Myocyte (in vitro differentiated cells): ENCODE results near the gene STUB1. TPM values are rescaled to one million over a fixed set of nuclear protein-coding genes. Genes with fewer than 3 reads are reported as not detected.
A peak's percentile ranks its signal among the peaks of the same experiment; 100 is the strongest.

Source experiments
- DNase-seq: peaks from one replicate; pipeline ENCODE4 v3.0.0-alpha.2; 2012; ENCODE audit warnings: low read depth
- total RNA-seq: library from RNA; depleted of rRNA; stranded (reverse); fragments of >200 nt; gene quantifications from 2 replicates; pipeline ENCODE4 v1.2.3, GENCODE V29; 2014

Gene STUB1
- total RNA-seq, 1 donor from 2014 or later = 239 TPM

- DNase-seq = peak; percentile 69
Observed at GRCh38 chr16:724188-725040, 44.2 kb downstream of the STUB1 start.

- DNase-seq = no peak
Observed at GRCh38 chr16:725041-725376, 44.8 kb downstream of the STUB1 start.

- no peak for DNase-seq
Observed at GRCh38 chr16:725463-726187, 45.4 kb downstream of the STUB1 start.

DNA sequence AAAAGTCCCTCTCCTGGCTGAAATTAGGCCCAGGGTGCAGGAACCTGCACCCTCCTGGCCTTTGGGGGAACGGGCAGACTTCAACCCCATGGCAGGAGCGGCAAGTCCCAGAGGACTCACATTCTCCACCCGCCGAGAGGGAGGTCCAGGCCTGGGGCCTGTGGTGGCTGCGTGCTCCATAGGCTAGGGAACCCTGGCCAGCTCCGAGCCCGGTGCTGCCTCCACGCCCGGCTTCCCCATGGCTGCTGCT is 45.9 kb downstream of the STUB1 start:
- no peak for DNase-seq

DNA sequence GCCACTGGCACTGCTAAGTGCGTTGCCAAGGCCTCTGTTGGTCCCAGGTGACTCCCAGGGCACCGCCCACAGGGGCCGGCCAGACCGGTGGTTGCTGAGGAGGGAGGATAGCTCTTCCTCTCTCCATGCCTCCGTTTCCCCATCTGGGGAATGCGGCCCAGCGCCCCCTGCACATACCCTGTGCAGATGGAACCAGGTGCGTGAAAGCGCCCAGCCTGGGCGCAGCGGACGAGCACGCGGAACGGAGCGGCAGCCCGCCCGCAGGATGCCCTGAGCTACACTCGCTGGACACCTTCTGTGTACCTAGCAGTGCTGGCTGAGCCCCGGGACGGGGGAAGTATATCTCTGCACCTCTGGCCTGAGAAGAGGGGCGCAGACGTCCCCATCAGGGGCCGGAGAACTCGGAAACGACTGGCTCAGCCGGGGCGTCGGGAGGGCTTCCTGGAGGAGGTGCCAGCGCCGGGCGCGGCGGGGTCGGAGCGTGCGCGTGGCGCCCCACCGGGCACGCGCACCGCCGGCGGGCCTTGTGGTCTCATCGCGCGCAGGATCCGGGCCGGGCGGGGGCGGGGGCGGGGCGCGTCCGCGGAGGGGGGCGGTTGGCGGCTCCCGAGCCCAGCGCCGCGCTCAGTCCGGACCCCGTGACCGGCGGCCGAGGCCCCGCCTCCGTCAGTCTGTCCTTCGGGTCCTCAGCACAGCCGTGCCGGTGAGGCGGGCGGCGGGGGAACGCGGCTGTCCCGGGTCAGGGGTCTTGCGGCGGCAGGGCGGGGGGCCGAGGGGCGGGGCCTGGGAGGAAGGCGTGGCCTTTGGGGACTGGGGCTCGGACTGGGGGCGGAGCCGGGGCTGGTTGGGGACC is 46.5 kb downstream of the STUB1 start, which contains the start of the genes CCDC78 and HAGHL:
CCDC78 (minus strand) TSS at position 6 of the 853 bp plus-strand sequence. CDS start 76 bp downstream, outside the sequence.
HAGHL (plus strand) TSS at position 669 of the 853 bp plus-strand sequence. CDS start 404 bp downstream, outside the sequence.
- peak; percentile 67 for DNase-seq

GRCh38 chr16:727291-727977 is 47.2 kb downstream of the STUB1 start:
- no peak for DNase-seq

DNA sequence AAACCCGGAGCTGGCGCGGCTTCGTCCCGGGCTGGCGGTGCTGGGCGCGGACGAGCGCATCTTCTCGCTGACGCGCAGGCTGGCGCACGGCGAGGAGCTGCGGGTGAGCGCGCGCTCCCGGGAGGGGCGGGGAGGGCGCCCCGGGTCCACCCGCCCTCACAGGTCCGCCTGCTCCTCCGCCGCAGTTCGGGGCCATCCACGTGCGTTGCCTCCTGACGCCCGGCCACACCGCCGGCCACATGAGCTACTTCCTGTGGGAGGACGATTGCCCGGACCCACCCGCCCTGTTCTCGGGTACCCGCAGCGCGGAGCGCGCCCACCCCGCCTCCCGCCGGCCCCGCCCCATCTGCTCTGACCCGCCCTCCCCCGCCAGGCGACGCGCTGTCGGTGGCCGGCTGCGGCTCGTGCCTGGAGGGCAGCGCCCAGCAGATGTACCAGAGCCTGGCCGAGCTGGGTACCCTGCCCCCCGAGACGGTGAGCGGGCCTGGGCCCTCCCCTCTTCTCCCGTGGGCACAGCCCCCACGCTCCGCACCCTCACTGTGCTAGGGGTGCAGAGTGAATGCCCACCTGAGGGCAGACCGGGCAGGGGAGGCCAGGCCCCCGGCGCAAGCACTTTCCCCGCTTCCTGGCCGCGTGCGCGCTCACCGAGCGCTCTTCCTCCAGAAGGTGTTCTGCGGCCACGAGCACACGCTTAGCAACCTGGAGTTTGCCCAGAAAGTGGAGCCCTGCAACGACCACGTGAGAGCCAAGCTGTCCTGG is 48.1 kb downstream of the STUB1 start:
- peak; percentile 84 for DNase-seq

DNA sequence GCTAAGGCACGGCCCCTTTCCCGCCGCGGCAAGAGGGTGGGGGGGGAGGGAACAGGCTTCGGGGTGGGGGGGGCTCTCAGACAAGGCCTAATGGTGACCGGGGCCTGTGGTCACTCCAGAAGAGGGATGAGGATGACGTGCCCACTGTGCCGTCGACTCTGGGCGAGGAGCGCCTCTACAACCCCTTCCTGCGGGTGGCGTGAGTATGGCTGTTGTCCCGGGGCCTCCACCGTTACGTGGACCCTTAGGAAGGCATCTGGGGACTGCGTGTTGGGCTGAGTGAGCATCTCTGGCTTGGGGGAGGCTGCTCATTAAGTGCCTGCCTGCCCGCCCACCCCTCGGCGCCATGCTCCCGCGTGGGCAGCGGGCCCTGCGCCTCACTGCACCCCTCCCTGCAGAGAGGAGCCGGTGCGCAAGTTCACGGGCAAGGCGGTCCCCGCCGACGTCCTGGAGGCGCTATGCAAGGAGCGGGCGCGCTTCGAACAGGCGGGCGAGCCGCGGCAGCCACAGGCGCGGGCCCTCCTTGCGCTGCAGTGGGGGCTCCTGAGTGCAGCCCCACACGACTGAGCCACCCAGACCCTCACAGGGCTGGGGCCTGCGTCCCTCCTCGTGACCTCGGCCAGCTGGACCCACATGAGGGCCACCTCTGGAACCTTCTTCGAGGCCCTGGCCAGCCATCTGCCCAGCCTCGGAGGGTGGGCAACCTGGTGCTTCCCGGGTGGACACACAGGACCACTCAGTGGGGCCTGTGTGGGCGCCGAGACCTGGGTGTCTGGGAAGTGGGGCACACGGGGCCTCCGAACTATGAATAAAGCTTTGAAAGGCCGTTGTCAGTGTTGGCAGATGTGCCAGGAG is 48.9 kb downstream of the STUB1 start:
- no peak for DNase-seq

DNA sequence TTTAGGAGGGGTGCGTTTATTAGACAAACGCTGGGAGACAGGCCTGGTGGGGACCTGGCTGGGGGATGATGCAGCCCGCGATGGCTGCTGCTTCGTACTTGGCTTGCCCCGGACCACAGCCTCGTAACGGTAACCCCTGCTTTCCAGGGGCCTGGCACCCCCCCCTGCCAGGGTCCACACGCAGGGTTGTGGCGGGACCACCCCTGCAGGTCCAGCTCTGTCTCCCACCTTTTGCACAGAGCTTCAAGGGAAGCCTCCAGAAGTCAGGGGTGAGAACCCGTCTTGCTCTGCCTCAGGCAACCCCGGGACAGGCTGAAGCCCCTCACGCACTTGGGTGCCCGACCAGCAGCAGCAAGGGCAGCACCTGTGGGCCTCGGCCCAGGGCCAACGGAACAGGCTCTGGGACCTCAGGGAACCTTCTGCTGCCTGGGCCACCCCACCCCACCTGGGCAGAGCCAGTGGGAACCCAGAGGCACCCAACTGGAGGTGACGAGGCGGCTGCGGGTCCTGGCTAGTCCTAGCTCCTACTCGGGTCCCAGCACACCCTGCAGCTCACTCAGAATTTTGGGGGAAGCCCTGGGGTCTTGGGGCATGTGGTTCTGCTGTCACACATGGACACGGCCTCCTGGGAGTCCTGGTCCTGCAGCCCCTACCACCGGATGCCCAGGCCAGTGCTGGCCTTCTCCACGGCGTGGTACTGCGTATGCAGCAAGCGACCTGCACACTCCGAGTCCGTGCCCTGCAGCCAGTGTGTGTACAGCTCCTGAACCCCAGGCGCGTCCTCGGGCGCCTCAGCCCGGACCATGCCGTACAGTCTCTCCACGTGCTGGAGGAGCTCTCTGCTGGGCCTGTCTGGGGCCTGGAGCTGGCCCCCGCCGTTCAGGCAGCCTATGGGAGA is 49.8 kb downstream of the STUB1 start:
- no peak for DNase-seq

DNA sequence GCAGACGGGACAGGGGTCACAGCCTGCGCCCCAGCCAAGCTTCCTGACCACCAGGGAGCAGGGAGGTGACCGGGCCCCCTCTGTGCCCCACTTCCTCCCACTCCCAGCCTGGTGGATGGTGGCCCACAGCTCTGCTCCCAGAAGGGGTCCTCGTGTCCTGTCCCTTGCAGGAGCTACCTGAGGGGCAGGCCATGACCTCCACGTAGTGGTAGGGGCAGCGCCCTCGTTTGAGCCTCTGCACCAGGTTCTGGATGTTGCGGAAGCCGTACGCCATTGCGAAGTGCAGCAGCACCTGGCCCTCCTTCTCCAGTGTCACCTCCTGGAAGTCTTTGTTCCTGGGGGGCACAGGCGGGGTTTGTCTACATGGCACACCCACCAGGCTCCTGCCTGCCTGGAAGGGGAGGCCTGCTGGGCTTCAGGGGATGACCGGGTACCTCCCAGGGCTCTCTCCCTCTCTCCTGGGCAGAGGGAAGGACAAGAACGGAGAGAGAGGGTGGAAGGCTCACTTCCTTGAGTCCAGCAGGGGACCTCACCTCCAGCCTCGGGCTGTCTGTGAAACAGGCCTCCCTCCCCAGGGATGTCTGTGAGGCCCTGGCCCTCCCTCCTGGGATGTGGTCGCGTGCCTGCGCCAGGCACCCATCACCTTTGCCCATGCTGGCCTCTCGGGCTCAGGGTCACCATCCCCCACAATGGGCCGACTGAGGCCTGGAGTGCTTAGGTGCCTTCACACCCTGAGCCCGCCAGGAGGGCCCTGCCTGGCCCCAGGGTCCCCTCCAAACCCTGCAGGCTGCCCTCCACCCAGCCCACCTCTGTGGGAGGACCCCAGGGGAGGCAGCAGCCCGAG is 50.7 kb downstream of the STUB1 start:
- DNase-seq = no peak

GRCh38 chr16:732332-732731 is 52.1 kb downstream of the STUB1 start:
- no peak for DNase-seq

Other genes starting within 250 kb of the STUB1 start
- 81.8 and 141 TPM in 2 replicates for gene CAPN15, start 152.7 kb upstream of the STUB1 start, total RNA-seq
- 2.9 and 12.5 TPM in 2 replicates for gene PRR35, start 120.0 kb upstream of the STUB1 start, total RNA-seq
- gene NHLRC4, start 113.4 kb upstream of the STUB1 start, total RNA-seq = 0.05 and 1.2 TPM in 2 replicates
- gene PIGQ, start 110.4 kb upstream of the STUB1 start, total RNA-seq = 45.4 and 59.9 TPM in 2 replicates
- gene RAB40C, start 90.3 kb upstream of the STUB1 start, total RNA-seq = 17.2 and 19.1 TPM in 2 replicates
- gene WFIKKN1, start 49.4 kb upstream of the STUB1 start, total RNA-seq = 0.70 and 0.83 TPM in 2 replicates
- gene METTL26, start 44.1 kb upstream of the STUB1 start, total RNA-seq = 83.6 and 83.7 TPM in 2 replicates
- gene MCRIP2, start 38.6 kb upstream of the STUB1 start, total RNA-seq = 54.5 and 61.2 TPM in 2 replicates
- gene WDR90, start 31.0 kb upstream of the STUB1 start, total RNA-seq = 6.5 and 8.0 TPM in 2 replicates
- 70.3 and 73.9 TPM in 2 replicates for gene RHOT2, start 12.3 kb upstream of the STUB1 start, total RNA-seq
- gene RHBDL1, start 4.7 kb upstream of the STUB1 start, total RNA-seq = 1.5 and 1.6 TPM in 2 replicates
- gene JMJD8, start 3.9 kb downstream of the STUB1 start, total RNA-seq = 74.5 and 77.7 TPM in 2 replicates
- gene WDR24, start 10.0 kb downstream of the STUB1 start, total RNA-seq = 11.0 and 12.5 TPM in 2 replicates
- 0.21 and 0.51 TPM in 2 replicates for gene FBXL16, start 25.4 kb downstream of the STUB1 start, total RNA-seq
- gene METRN, start 34.7 kb downstream of the STUB1 start, total RNA-seq = 105 and 172 TPM in 2 replicates
- 44.0 and 71.7 TPM in 2 replicates for gene ANTKMT, start 40.7 kb downstream of the STUB1 start, total RNA-seq
- gene CCDC78, start 46.0 kb downstream of the STUB1 start, total RNA-seq = 5.9 and 6.0 TPM in 2 replicates
- 32.6 and 38.5 TPM in 2 replicates for gene HAGHL, start 46.7 kb downstream of the STUB1 start, total RNA-seq
- gene CIAO3, start 60.6 kb downstream of the STUB1 start, total RNA-seq = 39.2 TPM in 2 replicates
- gene MSLN, start 80.3 kb downstream of the STUB1 start, total RNA-seq = not detected in 2 replicates
- gene RPUSD1, start 108.0 kb downstream of the STUB1 start, total RNA-seq = 31.0 and 41.3 TPM in 2 replicates
- gene CHTF18, start 108.2 kb downstream of the STUB1 start, total RNA-seq = 7.5 and 10.0 TPM in 2 replicates
- not detected in 2 replicates for gene GNG13, start 120.3 kb downstream of the STUB1 start, total RNA-seq